HEK293 (cell line): ENCODE results near the gene ITPR3.

Experiments
- CTCF ChIA-PET: fragments of 350-600 bp; formaldehyde crosslinking; extraction: SDS; loops from one replicate; lab custom pipeline; 2021; ENCODE audit warnings: antibody characterized with exemption; lab: Yijun Ruan, JAX
- POLR2A ChIA-PET: fragments of 300-600 bp; formaldehyde crosslinking; extraction: SDS; loops from one replicate; lab custom pipeline; 2020; ENCODE audit warnings: antibody characterized with exemption, inconsistent platforms; lab: Yijun Ruan, JAX
- H3K27ac ChIP-seq: fragments of 200-500 bp; sonication (Bioruptor generic); 2 replicates; pipeline ENCODE4 v1.5.1; 2014; ENCODE audit warnings: low read depth, low read length, control low read depth, inconsistent platforms; ENCODE audit errors: extremely low read depth
- H3K36me3 ChIP-seq, 2 experiments: fragments of 200-500 bp in 1 of 2; sonication (Bioruptor generic) in 1 of 2; 1 replicate in 1 of 2; 2 replicates in 1 of 2; pipeline ENCODE4 v1.5.1; 2014 to 2017; ENCODE audit warnings: inconsistent platforms in 2 of 2, low read length in 2 of 2; ENCODE audit not compliant: control insufficient read depth in 2 of 2, insufficient read depth in 1 of 2
- H3K4me1 ChIP-seq: fragments of 200-500 bp; sonication (Bioruptor generic); 2 replicates; pipeline ENCODE4 v1.5.1; 2014; ENCODE audit warnings: mild to moderate bottlenecking, low read length, inconsistent platforms; ENCODE audit not compliant: control insufficient read depth, insufficient read depth
- H3K4me3 ChIP-seq: 2 replicates; pipeline ENCODE4 v1.5.1; 2011; ENCODE audit warnings: low read depth, mild to moderate bottlenecking, control low read depth, low read length, moderate library complexity
- H3K9me3 ChIP-seq: fragments of 200-500 bp; sonication (Bioruptor generic); 2 replicates; pipeline ENCODE4 v1.5.1; 2014; ENCODE audit warnings: low read depth, low read length, inconsistent platforms; ENCODE audit not compliant: control insufficient read depth, insufficient read depth
- GLI2 ChIP-seq: fragments of 450-650 bp; formaldehyde crosslinking; IDR thresholded peaks from 2 replicates; pipeline ENCODE4; 2017; ENCODE audit warnings: missing biosample characterization, missing genetic modification characterization, low read depth, borderline replicate concordance
- REPIN1 ChIP-seq: fragments of 450-650 bp; formaldehyde crosslinking; IDR thresholded peaks from 2 replicates; pipeline ENCODE4 v1.5.1; 2017; ENCODE audit warnings: missing biosample characterization, missing genetic modification characterization, low read depth
- SALL2 ChIP-seq: fragments of 450-650 bp; formaldehyde crosslinking; IDR thresholded peaks from 2 replicates; pipeline ENCODE4 v1.5.0; 2017; ENCODE audit warnings: missing biosample characterization, mild to moderate bottlenecking, missing genetic modification characterization, borderline replicate concordance
- TCF7L2 ChIP-seq: IDR thresholded peaks from 2 replicates; pipeline ENCODE4 v1.6.1; 2011; ENCODE audit warnings: low read depth, mild to moderate bottlenecking, inconsistent platforms, low read length, moderate library complexity, borderline replicate concordance
- ZBTB8A ChIP-seq: fragments of 450-650 bp; formaldehyde crosslinking; IDR thresholded peaks from 2 replicates; pipeline ENCODE4 v1.5.1; 2016; ENCODE audit warnings: missing biosample characterization, missing genetic modification characterization
- ZIC2 ChIP-seq: fragments of 450-650 bp; formaldehyde crosslinking; IDR thresholded peaks from 2 replicates; pipeline ENCODE4 v1.5.1; 2016; ENCODE audit warnings: missing biosample characterization, missing genetic modification characterization
- ZNF121 ChIP-seq: fragments of 450-650 bp; formaldehyde crosslinking; IDR thresholded peaks from 2 replicates; pipeline ENCODE4 v1.5.1; 2016; ENCODE audit warnings: missing biosample characterization, missing genetic modification characterization
- ZNF140 ChIP-seq: fragments of 450-650 bp; formaldehyde crosslinking; IDR thresholded peaks from 2 replicates; pipeline ENCODE4 v1.5.1; 2016; ENCODE audit warnings: missing biosample characterization, missing genetic modification characterization
- ZNF146 ChIP-seq: fragments of 450-650 bp; formaldehyde crosslinking; IDR thresholded peaks from 2 replicates; pipeline ENCODE4 v1.5.1; 2016; ENCODE audit warnings: missing biosample characterization, missing genetic modification characterization
- ZNF280D ChIP-seq: fragments of 450-650 bp; formaldehyde crosslinking; IDR thresholded peaks from 2 replicates; pipeline ENCODE4 v1.5.1; 2016; ENCODE audit warnings: missing biosample characterization, missing genetic modification characterization
- ZNF37A ChIP-seq: fragments of 450-650 bp; IDR thresholded peaks from 2 replicates; pipeline ENCODE4 v1.5.1; 2018; ENCODE audit warnings: missing biosample characterization, missing genetic modification characterization
- ZNF514 ChIP-seq: fragments of 450-650 bp; formaldehyde crosslinking; IDR thresholded peaks from 2 replicates; pipeline ENCODE4 v1.5.1; 2016; ENCODE audit warnings: missing biosample characterization, missing genetic modification characterization
- ZNF521 ChIP-seq: fragments of 450-650 bp; formaldehyde crosslinking; IDR thresholded peaks from 2 replicates; pipeline ENCODE4 v1.5.1; 2017; ENCODE audit warnings: missing biosample characterization, mild to moderate bottlenecking, missing genetic modification characterization
- ZNF544 ChIP-seq: fragments of 450-650 bp; formaldehyde crosslinking; IDR thresholded peaks from 2 replicates; pipeline ENCODE4 v1.5.0; 2017; ENCODE audit warnings: missing biosample characterization, missing genetic modification characterization
- ZNF555 ChIP-seq: fragments of 450-650 bp; formaldehyde crosslinking; conservative IDR thresholded peaks from 2 replicates; pipeline ENCODE4 v1.5.1; 2017; ENCODE audit warnings: missing biosample characterization, mild to moderate bottlenecking, missing genetic modification characterization, inconsistent platforms
- ZNF561 ChIP-seq: fragments of 450-650 bp; IDR thresholded peaks from 2 replicates; pipeline ENCODE4 v1.5.1; 2018; ENCODE audit warnings: missing biosample characterization, missing genetic modification characterization, borderline replicate concordance
- ZNF585B ChIP-seq: fragments of 450-650 bp; formaldehyde crosslinking; IDR thresholded peaks from 2 replicates; pipeline ENCODE4 v1.5.1; 2016; ENCODE audit warnings: missing biosample characterization, missing genetic modification characterization
- TF ChIP-seq, protein P1 (sequence below): IDR thresholded peaks from 2 replicates; pipeline ENCODE4 v1.6.1; 2011; ENCODE audit warnings: mild to moderate bottlenecking, low read depth, low read length, borderline replicate concordance
- TF ChIP-seq, protein P2 (sequence below): fragments of 450-650 bp; formaldehyde crosslinking; IDR thresholded peaks from 2 replicates; pipeline ENCODE4 v1.5.1; 2016; ENCODE audit warnings: missing biosample characterization, missing genetic modification characterization
- TF ChIP-seq, protein P3 (sequence below): fragments of 450-650 bp; formaldehyde crosslinking; IDR thresholded peaks from 2 replicates; pipeline ENCODE4 v1.5.1; 2016; ENCODE audit warnings: missing biosample characterization, missing genetic modification characterization

The ITPR3 gene

GRCh38 chr6:33731751-33732282 is 110.7 kb downstream of the ITPR3 start:
- Histone ChIP-seq H3K27ac (no peak overlapping the region), H3K9me3 (no peaks in the 10 kb centered on the region)
- POLR2A ChIA-PET = interaction anchor here (1.2 kb wide), 1 partner anchor 20 kb away, joined by 5 read pairs; the partner anchor contains the start of gene UQCC2
- TF ChIP-seq ZNF521 (tag by site-specific recombination) (no peak), ZNF514 (tag by site-specific recombination) (no peak), ZNF146 (no peak), REPIN1 (tag by site-specific recombination) (no peak), ZNF140 (tag by site-specific recombination) (no peak), TCF7L2 (no peak), ZBTB8A (tag by site-specific recombination) (no peak), ZNF280D (tag by site-specific recombination) (no peak), ZNF561 (tag by site-specific recombination) (no peak), ZNF37A (tag by site-specific recombination) (no peak), ZNF544 (tag by site-specific recombination) (no peak), GLI2 (tag by site-specific recombination) (no peak), ZNF585B (no peak), SALL2 (tag by site-specific recombination) (no peak), ZNF555 (tag by site-specific recombination) (no peak), ZIC2 (tag by site-specific recombination) (no peak), ZNF121 (tag by site-specific recombination) (no peak)
- TF ChIP-seq, protein P1, sequence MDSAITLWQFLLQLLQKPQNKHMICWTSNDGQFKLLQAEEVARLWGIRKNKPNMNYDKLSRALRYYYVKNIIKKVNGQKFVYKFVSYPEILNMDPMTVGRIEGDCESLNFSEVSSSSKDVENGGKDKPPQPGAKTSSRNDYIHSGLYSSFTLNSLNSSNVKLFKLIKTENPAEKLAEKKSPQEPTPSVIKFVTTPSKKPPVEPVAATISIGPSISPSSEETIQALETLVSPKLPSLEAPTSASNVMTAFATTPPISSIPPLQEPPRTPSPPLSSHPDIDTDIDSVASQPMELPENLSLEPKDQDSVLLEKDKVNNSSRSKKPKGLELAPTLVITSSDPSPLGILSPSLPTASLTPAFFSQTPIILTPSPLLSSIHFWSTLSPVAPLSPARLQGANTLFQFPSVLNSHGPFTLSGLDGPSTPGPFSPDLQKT = no peak
- TF ChIP-seq, protein P2, sequence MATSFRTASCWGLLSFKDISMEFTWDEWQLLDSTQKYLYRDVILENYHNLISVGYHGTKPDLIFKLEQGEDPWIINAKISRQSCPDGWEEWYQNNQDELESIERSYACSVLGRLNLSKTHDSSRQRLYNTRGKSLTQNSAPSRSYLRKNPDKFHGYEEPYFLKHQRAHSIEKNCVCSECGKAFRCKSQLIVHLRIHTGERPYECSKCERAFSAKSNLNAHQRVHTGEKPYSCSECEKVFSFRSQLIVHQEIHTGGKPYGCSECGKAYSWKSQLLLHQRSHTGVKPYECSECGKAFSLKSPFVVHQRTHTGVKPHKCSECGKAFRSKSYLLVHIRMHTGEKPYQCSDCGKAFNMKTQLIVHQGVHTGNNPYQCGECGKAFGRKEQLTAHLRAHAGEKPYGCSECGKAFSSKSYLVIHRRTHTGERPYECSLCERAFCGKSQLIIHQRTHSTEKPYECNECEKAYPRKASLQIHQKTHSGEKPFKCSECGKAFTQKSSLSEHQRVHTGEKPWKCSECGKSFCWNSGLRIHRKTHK (tag by site-specific recombination) = no peak
- TF ChIP-seq, protein P3, sequence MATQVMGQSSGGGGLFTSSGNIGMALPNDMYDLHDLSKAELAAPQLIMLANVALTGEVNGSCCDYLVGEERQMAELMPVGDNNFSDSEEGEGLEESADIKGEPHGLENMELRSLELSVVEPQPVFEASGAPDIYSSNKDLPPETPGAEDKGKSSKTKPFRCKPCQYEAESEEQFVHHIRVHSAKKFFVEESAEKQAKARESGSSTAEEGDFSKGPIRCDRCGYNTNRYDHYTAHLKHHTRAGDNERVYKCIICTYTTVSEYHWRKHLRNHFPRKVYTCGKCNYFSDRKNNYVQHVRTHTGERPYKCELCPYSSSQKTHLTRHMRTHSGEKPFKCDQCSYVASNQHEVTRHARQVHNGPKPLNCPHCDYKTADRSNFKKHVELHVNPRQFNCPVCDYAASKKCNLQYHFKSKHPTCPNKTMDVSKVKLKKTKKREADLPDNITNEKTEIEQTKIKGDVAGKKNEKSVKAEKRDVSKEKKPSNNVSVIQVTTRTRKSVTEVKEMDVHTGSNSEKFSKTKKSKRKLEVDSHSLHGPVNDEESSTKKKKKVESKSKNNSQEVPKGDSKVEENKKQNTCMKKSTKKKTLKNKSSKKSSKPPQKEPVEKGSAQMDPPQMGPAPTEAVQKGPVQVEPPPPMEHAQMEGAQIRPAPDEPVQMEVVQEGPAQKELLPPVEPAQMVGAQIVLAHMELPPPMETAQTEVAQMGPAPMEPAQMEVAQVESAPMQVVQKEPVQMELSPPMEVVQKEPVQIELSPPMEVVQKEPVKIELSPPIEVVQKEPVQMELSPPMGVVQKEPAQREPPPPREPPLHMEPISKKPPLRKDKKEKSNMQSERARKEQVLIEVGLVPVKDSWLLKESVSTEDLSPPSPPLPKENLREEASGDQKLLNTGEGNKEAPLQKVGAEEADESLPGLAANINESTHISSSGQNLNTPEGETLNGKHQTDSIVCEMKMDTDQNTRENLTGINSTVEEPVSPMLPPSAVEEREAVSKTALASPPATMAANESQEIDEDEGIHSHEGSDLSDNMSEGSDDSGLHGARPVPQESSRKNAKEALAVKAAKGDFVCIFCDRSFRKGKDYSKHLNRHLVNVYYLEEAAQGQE (tag by site-specific recombination) = no peak
- TF ChIP-seq, all 188 proteins: peak for 0
- Histone ChIP-seq H3K36me3 (no peaks in the 10 kb centered on the region), H3K4me1 (no peaks in the 10 kb centered on the region), H3K4me3 (no peak overlapping the region)
- CTCF ChIA-PET = interaction anchor here (0.7 to 4.2 kb wide), 7 partner anchors 12 to 48 kb away, joined by 3 to 27 read pairs (median 4); no protein-coding TSS in a partner anchor
